ENCODE measurements around the gene NPHP3.

Gene NPHP3

DNA sequence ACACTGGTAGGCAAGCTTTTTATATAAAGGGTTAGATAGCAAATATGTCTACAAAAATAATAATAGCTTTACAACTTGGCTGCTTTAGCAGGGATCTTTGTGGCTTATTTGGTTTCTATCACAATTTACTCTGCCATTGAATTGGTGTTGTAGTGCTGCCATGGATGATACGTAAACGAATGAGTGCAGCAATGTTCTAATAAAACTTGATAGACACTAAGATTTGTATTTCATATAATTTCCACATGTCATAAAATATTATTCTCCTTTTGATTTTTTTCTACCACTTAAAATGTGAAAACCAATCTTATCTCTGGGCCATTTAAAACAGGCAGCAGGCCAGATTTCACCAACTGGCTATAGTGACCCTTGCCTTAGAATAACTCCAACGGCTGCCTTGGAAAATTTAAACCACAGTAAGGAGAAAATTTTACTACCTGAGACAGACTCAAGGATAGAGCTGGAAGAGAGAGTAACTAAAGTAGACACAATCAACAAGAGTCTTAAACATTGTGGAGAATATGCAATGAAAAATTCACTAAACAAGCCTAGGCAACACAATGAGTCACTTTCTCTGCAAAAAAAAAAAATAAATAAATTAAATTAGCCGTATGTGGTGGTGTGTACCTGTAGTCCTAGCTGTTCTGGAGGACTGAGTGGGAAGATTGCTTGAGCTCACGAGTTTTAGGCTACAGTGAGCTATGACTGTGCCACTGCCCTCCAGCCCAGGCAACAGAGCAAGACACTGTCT is 8.1 kb downstream of the NPHP3 start:
- no peak overlapping the region for H3K4me3 Mint-ChIP-seq
- no peak overlapping the region for H3K27ac Mint-ChIP-seq
- H3K36me3 Mint-ChIP-seq = peaks cover 11% of the 10 kb centered on the region
- no peaks in the 10 kb centered on the region for H3K9me3 Mint-ChIP-seq
- peaks cover 34% of the 10 kb centered on the region for H3K4me1 Mint-ChIP-seq
- H3K27me3 Mint-ChIP-seq = no peaks in the 10 kb centered on the region

DNA sequence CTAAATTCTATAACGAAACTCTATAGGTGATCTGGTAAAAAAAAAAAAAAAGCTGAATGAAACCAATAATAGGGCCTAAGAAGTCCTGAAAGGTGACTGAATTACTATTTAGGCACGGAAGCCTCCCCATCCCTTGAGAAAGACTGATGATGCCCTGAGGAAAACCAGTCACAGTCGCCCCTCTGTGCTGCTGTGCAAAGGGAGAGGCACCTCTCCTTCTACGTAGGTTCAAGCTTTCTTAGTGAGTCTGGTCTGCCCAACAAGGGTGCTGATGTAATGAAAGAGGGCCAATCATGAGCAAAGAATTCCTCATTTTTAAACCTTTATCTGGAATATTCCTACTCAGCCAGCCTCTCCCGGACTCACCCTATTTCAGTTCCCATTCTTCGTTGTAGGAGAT is 11.9 kb downstream of the NPHP3 start:
- Mint-ChIP-seq H3K36me3 (peaks cover 22% of the 10 kb centered on the region), H3K27ac (no peak overlapping the region), H3K4me3 (no peak overlapping the region), H3K27me3 (no peaks in the 10 kb centered on the region), H3K9me3 (no peaks in the 10 kb centered on the region), H3K4me1 (peaks cover 21% of the 10 kb centered on the region)

DNA sequence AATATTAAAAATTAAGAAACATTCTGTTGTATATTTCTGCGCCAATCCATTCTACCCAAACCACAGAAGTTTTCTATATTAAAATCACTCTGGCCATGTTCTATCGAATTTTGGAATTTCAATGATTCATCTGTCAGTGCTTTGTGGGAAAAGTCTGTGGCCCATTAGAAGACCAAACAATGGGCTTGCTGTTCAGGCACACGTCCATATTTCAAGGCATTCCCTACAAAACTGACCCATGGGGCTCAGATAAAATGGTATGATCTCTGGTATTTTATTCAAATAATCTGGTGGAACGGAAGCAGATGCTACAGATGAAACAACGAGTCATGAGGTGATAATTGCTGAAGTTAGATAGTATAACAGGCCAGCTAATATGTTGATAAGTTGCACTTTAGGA is 12.4 kb downstream of the NPHP3 start:
- Mint-ChIP-seq H3K4me1 (peaks cover 19% of the 10 kb centered on the region), H3K4me3 (no peak overlapping the region), H3K36me3 (peaks cover 22% of the 10 kb centered on the region), H3K9me3 (no peaks in the 10 kb centered on the region), H3K27ac (no peak overlapping the region), H3K27me3 (no peaks in the 10 kb centered on the region)

DNA sequence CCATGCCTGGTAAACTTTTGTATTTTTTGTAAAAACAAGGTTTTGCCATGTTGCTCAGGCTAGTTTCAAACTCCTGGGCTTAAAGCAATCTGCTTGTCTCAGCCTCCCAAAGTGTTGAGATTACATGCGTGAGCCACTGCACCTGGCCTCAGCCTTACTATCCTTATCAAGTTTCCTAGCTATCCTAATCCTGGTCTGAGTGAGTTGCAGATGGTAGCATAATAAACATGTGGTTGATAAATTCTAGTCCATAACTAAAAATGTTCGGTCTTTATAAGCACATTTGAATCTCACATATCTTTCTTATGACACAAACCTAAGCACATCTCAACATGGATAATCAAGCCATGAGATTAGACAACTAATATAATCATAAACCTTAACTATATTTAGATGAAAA is 18.5 kb downstream of the NPHP3 start:
- no peak overlapping the region for H3K4me3 Mint-ChIP-seq
- no peaks in the 10 kb centered on the region for H3K9me3 Mint-ChIP-seq
- no peaks in the 10 kb centered on the region for H3K27me3 Mint-ChIP-seq
- H3K27ac Mint-ChIP-seq = no peak overlapping the region
- peaks cover 11% of the 10 kb centered on the region for H3K4me1 Mint-ChIP-seq
- H3K36me3 Mint-ChIP-seq = peaks cover 24% of the 10 kb centered on the region

DNA sequence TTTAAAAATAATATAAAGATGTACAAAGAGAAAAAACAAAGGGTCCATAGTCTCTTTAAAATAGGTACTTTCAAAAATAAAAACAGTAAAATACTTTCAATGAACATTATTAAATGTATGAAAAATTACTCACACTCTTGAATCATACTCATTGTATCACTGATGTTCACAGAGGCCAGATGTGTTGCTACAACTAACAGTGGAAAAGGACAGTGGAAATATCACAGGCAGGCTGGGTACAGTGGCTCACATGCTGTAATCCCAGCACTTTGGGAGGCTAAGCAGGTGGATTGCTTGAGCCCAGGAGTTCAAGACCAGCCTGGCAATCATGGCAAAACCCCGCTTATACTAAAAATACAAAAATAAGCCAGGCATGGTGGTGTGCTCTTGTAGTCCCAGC is 26.8 kb downstream of the NPHP3 start:
- Mint-ChIP-seq H3K4me1 (peaks cover 4% of the 10 kb centered on the region), H3K9me3 (no peaks in the 10 kb centered on the region), H3K27me3 (no peaks in the 10 kb centered on the region), H3K27ac (peak overlapping the region; percentile 62), H3K4me3 (no peak overlapping the region), H3K36me3 (peaks cover 14% of the 10 kb centered on the region)

DNA sequence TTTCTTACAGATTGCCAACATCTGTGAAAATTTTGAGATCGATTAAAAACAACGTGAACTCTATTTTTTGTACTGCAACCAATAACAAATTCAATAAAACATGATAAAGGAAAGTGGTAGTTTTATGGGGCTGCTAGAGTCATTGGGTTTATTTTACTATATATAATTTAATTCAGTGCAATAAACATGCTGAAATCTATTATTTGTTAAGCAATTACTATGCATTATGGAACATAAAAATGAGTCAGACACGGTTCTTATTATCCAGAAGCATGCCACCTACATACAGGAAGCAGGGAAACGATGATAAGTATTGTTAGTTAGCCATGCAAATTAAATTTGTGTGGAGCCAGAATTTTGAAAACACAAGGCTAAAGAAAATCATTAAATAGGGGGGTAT is 27.2 kb downstream of the NPHP3 start:
- H3K4me1 Mint-ChIP-seq = peaks cover 4% of the 10 kb centered on the region
- peaks cover 14% of the 10 kb centered on the region for H3K36me3 Mint-ChIP-seq
- H3K9me3 Mint-ChIP-seq = no peaks in the 10 kb centered on the region
- no peak overlapping the region for H3K4me3 Mint-ChIP-seq
- H3K27me3 Mint-ChIP-seq = no peaks in the 10 kb centered on the region
- peak overlapping the region; percentile 47 for H3K27ac Mint-ChIP-seq

DNA sequence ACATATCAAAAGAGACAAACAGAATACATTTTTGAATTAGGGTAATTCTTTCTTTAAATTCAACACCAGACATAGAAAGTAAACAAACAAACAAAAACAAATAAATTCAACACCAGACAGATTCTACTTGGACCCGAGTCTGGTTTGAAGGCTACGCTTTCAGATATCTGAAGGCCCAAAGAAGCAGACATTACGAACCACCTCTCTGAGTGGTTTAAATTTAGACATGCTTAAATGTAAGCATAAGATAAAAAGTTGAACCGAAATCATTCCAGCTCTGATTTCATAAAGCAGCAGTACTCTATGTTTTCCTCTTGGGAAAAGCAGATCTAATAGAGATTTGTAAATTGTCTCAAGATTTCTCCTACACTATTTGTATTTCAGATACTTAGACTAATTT is 32.2 kb downstream of the NPHP3 start:
- Mint-ChIP-seq H3K27ac (no peak overlapping the region), H3K4me3 (no peak overlapping the region), H3K27me3 (no peaks in the 10 kb centered on the region), H3K36me3 (peaks cover 12% of the 10 kb centered on the region), H3K4me1 (peaks cover 4% of the 10 kb centered on the region), H3K9me3 (no peaks in the 10 kb centered on the region)

DNA sequence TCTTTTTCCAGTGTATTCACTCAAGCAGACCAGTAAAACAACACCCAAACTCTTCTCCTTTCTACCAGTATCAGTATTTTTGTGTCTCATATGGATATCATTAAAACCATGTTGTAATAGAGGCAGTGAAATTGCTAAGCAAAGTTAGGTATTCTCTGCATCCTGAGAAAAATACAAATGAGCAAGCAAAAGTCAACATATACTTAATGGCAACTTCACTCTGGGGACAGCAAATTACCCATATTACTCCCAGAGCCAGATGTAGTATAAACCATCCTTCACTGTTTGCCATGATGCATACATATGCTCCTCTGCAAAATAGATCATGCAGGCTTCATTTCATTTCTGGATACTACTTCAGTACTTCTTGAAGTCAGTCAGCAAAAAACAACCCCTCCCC is 40.0 kb downstream of the NPHP3 start:
- Mint-ChIP-seq H3K27me3 (no peaks in the 10 kb centered on the region), H3K4me3 (no peak overlapping the region), H3K36me3 (peaks cover 7% of the 10 kb centered on the region), H3K9me3 (no peaks in the 10 kb centered on the region), H3K27ac (peak overlapping the region; percentile 14), H3K4me1 (peaks cover 4% of the 10 kb centered on the region)

DNA sequence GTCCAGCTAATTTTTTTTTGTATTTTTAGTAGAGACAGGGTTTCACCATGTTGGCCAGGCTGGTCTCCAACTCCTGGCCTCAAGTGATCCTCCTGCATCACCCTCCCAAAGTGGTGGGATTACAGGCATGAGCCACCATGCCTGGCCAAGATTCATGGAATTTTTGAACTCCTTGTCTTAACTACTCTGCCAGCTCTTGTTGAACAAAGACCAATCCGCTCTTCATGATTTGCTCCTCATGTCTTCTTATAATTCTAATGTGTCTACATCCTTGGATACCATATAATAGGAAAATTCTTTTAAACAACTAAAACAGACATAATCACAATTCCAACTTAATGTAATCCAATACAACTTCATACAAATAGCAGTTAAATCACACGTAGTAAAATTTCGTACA is 40.8 kb downstream of the NPHP3 start:
- peak overlapping the region; percentile 62 for H3K27ac Mint-ChIP-seq
- peaks cover 4% of the 10 kb centered on the region for H3K4me1 Mint-ChIP-seq
- H3K36me3 Mint-ChIP-seq = peaks cover 7% of the 10 kb centered on the region
- no peaks in the 10 kb centered on the region for H3K27me3 Mint-ChIP-seq
- no peaks in the 10 kb centered on the region for H3K9me3 Mint-ChIP-seq
- no peak overlapping the region for H3K4me3 Mint-ChIP-seq

DNA sequence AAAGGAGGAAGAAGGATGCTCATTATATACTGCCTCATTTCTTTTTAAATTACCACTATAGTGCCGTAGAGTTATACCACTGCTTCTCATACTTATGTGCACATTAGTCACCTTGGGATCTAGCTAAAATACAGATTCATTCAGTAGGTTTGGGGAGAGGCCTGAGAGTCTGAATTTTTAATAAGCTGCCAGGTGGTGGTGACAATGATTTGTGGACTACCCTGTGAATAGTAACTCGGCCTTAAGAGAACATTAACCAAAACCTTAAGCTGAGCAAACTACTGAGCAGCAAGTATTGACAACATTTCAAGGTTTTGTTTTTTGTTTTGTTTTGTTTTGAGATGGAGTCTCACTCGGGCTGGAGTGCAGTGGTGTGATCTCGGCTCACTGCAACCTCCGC is 42.3 kb downstream of the NPHP3 start:
- Mint-ChIP-seq H3K9me3 (no peaks in the 10 kb centered on the region), H3K27me3 (no peaks in the 10 kb centered on the region), H3K4me3 (no peak overlapping the region), H3K36me3 (peaks cover 7% of the 10 kb centered on the region), H3K27ac (no peak overlapping the region), H3K4me1 (peaks cover 7% of the 10 kb centered on the region)

DNA sequence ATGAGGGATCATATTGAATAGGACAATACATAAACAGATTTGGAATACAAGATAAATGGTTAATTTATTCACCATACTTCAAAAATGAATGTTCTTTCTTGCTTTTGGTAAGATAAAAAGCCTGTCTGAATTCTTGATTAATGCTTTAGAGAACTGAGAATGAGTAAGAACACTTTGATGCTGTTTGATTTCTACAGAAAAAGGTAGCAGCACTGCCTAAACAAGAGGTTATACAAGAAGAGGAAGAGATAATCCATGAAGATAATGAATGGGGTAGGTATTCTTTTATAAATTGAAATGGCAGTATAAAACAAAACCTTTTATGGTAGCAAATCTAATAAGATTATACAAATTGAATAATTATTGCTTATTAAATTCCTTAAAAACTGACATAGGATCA is 46.8 kb downstream of the NPHP3 start:
- no peaks in the 10 kb centered on the region for H3K9me3 Mint-ChIP-seq
- H3K27ac Mint-ChIP-seq = no peak overlapping the region
- no peak overlapping the region for H3K4me3 Mint-ChIP-seq
- peaks cover 8% of the 10 kb centered on the region for H3K36me3 Mint-ChIP-seq
- H3K27me3 Mint-ChIP-seq = no peaks in the 10 kb centered on the region
- H3K4me1 Mint-ChIP-seq = peaks cover 6% of the 10 kb centered on the region

DNA sequence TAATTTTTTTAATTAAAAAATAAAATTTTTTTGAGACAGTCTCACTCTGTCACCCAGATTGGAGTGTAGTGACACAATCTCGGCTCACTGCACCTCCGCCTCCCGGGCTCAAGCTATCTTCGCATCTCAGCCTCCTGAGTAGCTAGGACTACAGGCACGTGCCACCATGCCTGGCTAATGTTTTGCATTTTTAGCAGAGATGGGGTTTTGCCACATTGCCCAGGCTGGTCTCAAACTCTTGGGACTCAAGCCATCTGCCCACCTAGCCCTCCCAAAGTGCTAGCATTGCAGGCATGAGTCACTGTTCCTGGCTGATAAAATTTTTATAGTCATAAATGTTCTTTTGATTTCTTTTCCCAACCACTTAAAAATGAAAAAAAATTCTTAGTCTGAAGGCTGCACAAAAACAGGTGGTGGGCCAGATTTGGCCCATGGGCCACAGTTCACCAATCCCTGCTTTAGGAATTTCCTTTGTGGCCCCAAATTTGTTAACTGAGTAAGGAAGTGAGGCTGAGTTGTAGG is 52.9 kb downstream of the NPHP3 start:
- Mint-ChIP-seq H3K9me3 (no peaks in the 10 kb centered on the region), H3K36me3 (peaks cover 11% of the 10 kb centered on the region), H3K4me3 (no peak overlapping the region), H3K27me3 (no peaks in the 10 kb centered on the region), H3K27ac (no peak overlapping the region), H3K4me1 (peaks cover 35% of the 10 kb centered on the region)

DNA sequence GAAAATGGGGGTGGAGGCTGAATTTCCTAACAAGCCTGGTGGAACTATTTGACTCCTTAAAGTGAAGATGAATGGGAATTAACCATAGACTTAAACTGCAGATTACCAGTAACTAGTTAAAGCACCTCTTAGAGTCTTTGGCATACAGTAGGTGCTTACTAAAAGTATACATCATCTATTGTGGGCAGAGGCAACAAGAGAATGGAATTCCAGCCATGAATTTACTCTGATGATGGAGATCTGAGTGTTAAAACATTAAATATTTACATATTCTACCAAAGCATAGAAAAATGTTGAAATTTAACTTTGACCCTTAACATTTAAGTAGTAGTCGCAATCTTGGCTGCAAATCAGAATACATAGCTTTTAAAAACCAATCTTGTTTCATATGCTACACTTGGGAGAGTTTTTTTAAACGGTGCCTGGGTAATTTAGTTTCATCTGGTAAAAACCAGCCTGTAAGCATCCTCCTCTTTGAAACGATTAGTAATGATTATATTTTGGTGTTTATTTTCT is 56.9 kb downstream of the NPHP3 start:
- H3K9me3 Mint-ChIP-seq = no peaks in the 10 kb centered on the region

DNA sequence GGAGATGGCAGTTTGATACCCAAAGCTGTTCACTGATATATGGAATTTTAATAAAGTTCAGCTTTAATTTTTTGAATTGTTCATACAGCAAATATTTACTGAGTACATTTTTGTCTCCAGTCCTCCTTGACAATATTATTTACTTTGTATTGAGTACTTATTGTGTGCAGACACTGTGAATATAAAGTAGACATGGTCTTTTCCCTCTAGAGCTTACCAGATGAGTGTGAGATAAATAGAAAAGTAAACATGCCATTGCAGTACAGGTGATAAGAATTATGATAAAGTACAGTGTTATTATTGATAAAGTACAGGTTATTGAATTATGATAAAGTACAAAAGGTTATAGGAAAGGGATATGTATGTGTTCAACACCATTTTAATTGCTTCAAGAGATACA is 60.0 kb downstream of the NPHP3 start:
- H3K4me3 Mint-ChIP-seq = peak overlapping the region; percentile 97
- H3K9me3 Mint-ChIP-seq = no peaks in the 10 kb centered on the region
- H3K36me3 Mint-ChIP-seq = peaks cover 5% of the 10 kb centered on the region
- H3K27ac Mint-ChIP-seq = no peak overlapping the region
- peaks cover 70% of the 10 kb centered on the region for H3K4me1 Mint-ChIP-seq
- no peaks in the 10 kb centered on the region for H3K27me3 Mint-ChIP-seq

More for the DNA sequence above, 56.9 kb downstream of the NPHP3 start:
- Mint-ChIP-seq H3K4me1 (peaks cover 63% of the 10 kb centered on the region), H3K4me3 (no peak overlapping the region), H3K36me3 (peaks cover 9% of the 10 kb centered on the region), H3K27me3 (no peaks in the 10 kb centered on the region), H3K27ac (no peak overlapping the region)

DNA sequence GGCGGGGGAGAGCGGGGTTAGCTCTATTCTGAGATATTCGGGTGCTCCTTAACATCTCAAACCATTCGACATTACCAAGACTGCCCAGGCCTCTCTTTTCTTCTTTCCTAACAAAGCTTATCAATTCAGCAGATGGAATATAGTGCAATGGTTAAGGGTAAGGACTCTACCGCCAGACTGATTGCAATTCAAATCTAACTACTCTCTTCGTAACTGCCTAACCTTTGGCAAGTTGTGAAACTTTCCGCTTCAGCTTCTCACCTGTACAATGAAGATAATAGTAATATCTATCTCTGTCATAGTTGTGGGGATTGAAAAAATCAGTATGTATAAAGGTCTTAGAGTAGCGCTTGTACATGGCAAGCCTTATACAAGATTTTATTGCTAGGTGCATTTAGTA is 61.1 kb downstream of the NPHP3 start:
- H3K36me3 Mint-ChIP-seq = peaks cover 5% of the 10 kb centered on the region
- H3K4me1 Mint-ChIP-seq = peaks cover 73% of the 10 kb centered on the region
- peak overlapping the region; percentile 97 for H3K27ac Mint-ChIP-seq
- H3K27me3 Mint-ChIP-seq = no peaks in the 10 kb centered on the region
- peak overlapping the region; percentile 97 for H3K4me3 Mint-ChIP-seq
- no peaks in the 10 kb centered on the region for H3K9me3 Mint-ChIP-seq

DNA sequence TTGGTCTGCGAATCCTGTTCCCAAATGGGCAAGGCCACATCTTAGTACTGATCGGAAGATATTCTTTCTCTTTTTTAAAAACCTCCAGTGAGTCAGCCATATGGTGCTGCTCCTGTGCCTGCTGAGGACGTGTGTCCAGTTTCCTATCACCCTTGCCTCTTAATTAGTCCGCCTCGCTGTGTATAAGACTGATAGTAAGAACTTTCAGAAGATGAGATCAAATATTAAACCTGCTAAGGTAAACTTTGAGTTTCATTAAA is 61.5 kb downstream of the NPHP3 start:
- H3K4me3 Mint-ChIP-seq = peak overlapping the region; percentile 97
- peaks cover 5% of the 10 kb centered on the region for H3K36me3 Mint-ChIP-seq
- H3K27ac Mint-ChIP-seq = peak overlapping the region; percentile 97
- peaks cover 73% of the 10 kb centered on the region for H3K4me1 Mint-ChIP-seq
- H3K9me3 Mint-ChIP-seq = no peaks in the 10 kb centered on the region
- H3K27me3 Mint-ChIP-seq = no peaks in the 10 kb centered on the region
